GM12801 (cell line): ENCODE results near the gene KLF13.

Source experiments
- TF ChIP-seq, protein P1 (sequence below): IDR thresholded peaks from one replicate; pipeline ENCODE4 v1.5.1; 2011; ENCODE audit warnings: control low read depth; ENCODE audit not compliant: insufficient read length; ENCODE audit errors: extremely low read depth

KLF13 gene

GRCh38 chr15:31322504-31322903 lies 4.1 kb upstream of the KLF13 start:
- TF ChIP-seq, protein P1, sequence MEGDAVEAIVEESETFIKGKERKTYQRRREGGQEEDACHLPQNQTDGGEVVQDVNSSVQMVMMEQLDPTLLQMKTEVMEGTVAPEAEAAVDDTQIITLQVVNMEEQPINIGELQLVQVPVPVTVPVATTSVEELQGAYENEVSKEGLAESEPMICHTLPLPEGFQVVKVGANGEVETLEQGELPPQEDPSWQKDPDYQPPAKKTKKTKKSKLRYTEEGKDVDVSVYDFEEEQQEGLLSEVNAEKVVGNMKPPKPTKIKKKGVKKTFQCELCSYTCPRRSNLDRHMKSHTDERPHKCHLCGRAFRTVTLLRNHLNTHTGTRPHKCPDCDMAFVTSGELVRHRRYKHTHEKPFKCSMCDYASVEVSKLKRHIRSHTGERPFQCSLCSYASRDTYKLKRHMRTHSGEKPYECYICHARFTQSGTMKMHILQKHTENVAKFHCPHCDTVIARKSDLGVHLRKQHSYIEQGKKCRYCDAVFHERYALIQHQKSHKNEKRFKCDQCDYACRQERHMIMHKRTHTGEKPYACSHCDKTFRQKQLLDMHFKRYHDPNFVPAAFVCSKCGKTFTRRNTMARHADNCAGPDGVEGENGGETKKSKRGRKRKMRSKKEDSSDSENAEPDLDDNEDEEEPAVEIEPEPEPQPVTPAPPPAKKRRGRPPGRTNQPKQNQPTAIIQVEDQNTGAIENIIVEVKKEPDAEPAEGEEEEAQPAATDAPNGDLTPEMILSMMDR, result no peak

DNA sequence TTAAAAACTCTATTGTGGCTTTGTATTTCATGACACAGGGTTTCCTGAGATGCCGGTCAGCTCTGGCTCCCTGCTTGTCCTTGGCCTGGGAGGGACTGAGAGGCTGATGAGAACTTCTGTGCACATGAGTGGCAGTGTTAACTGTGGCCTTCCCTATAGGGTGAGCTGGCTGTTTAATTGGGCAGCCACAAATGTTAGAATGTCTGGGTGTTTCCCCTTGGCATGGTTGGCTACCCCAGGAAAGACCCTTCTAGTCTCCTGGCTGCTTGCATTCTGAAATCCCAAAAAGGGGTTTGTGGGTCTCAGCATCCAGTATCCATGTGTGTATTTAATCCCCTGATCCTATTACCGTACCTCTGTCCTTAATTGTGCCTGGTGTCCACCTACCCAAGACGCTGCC lies 3.0 kb upstream of the KLF13 start:
- TF ChIP-seq, protein P1, result no peak

DNA sequence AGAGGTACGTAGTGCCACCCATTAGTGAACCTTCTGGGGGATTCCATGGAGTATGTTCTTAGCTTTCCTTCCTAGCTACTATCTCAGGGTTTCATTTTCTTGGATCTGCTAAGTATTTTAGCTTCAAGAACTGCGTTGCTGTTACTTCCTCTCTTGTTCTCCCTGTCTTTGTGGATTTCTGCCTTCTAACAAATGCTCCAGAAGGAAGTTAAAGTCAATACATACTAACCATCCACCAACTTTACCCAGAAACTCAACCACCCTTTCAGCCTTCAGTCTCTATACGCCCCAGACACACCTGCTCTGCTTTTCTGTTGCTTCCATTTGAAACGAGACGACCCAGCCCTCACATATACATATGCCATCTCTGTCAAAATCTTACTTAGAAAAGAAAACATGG lies 2.4 kb upstream of the KLF13 start:
- TF ChIP-seq, protein P1, result no peak

DNA sequence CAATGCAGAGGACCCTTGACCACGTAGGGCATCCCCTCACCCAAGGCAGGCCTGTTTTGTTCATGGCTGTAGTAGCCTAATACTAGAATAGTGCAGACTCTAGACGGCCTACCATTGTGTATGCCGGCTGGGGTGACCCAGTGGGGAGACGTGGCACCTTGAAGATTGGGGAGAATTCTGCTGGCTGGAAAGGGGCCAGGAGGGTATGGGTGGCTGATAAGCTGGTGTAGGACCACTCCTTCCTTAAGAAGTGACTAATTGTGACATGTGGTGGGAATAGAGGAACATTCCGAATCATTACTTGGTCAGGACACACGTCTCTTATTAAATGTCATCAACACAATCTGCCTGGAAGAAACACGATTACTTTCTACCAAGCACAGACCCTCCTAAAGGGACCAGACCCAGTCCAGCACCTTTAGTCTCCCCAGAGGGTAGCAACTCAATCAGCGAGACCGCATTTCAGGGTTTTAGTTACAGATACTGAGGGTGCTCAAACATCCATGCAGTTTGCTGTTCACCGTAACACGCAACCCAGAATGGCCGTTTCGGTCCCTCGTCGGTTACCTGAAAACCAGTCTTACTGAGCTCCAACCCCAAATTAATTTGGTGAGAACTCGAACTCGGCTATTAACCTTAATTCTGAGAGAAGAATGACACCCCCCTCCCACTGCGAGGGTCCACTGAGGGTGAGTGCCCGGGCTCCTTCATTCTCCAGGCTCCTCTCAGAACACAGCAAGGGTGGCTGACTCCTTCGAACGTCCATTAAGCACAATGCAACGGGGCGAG lies 1.6 kb upstream of the KLF13 start:
- TF ChIP-seq, protein P1, result no peak

GRCh38 chr15:31325595-31326155 lies 960 bp upstream of the KLF13 start:
- TF ChIP-seq, protein P1, result no peak

DNA sequence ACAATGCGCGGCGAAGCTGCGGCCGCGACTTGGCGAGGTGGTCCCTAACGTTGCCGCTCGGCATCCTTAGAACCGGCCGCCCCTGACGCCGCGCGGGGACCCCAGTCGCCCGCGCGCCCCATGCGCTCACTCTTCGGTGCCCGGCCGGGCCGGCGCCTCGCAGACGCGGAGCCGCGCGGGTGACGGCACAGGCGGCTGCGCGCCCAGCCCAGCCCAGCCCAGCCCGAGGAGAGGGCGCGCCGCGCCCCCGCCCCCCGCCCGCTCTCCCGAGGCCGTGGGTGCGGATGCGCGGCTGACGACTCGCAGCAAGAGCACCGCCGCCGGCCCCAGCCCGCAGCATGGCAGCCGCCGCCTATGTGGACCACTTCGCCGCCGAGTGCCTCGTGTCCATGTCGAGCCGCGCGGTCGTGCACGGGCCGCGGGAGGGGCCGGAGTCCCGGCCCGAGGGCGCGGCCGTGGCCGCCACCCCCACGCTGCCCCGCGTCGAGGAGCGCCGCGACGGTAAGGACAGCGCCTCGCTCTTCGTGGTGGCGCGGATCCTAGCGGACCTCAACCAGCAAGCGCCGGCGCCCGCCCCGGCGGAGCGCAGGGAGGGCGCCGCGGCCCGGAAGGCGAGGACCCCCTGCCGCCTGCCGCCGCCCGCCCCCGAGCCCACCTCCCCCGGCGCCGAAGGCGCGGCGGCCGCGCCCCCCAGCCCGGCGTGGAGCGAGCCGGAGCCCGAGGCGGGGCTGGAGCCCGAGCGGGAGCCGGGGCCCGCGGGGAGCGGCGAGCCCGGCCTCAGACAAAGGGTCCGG lies 437 bp downstream of the KLF13 start:
- TF ChIP-seq, protein P1, result no peak

GRCh38 chr15:31327669-31328427 lies 1.2 kb downstream of the KLF13 start:
- TF ChIP-seq, protein P1, result no peak
